GM20000 (cell line): Measurements from ENCODE around the gene EBF3.

ENCODE experiments used
- DNase-seq: peaks from one replicate; pipeline ENCODE4 v3.0.0; 2012; ENCODE audit warnings: low spot score
- CTCF ChIP-seq: IDR thresholded peaks from 2 replicates; pipeline ENCODE4 v1.5.1; 2012; ENCODE audit warnings: mild to moderate bottlenecking, control low read depth; ENCODE audit errors: extremely low read depth, missing control alignments

The EBF3 gene

DNA sequence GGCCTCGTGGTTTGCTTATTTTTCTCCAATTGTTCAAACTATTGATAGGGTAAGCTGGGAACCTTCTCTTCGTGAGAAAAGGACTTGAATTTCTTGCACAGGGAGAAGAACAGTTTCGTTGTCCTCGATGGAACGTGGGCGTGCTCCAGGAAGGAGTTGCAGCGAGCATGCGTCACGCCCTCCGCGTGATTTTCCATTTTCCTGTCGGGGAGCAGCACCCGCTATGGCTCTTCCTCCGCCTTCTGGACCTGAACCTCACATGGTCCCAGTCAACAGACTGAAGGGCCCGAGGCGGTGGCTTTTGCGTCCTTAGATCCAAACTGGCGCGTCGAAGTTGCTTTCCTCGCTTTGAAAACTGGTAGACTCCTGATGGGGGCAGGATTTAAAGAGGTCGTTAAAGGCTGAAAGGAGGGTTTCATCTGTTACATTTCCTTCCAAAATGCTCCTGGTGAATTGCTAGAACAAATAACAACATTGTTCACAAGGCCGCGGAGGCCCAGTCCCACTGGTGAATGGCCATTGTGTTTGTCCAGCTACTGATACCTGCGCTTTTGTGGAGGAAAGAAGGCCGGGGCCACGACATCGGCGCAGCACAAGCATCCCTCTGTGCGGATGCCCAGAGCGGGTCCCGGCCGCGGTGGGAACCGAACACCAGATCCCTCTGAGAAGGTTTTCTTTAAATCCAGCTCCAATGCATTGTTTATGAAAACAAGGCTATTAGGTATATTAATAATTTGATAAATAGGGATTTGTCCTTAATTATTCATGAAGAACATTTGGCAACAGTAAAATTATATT, 75.9 kb downstream of the EBF3 start:
- TF ChIP-seq CTCF: no peak
- no peak for DNase-seq

DNA sequence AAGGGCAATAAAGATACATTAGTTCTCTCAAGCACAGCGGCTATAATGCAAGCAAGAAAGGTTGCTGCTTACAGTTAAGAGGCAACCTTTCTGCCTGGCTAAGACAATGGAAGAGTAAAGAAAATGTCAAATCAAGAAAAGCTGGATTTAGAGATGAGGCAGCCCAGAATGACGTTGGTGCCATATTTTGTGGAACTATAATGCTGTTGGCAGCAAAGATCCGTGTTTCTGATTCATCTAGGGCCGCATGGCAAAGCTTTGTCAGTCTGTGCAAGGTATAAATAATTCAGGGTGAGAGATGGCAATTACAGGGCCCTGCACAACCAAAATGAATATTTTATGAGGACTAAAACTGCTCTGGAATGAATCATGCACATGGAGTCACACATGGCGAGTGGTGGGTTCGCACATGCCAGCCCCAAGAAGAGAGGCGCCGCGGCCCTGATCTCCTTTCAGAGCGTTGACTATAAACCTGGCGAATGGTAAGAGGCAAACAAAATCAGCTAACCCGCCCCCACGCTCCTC, 76.6 kb downstream of the EBF3 start:
- no peak for DNase-seq
- no peak for TF ChIP-seq CTCF

DNA sequence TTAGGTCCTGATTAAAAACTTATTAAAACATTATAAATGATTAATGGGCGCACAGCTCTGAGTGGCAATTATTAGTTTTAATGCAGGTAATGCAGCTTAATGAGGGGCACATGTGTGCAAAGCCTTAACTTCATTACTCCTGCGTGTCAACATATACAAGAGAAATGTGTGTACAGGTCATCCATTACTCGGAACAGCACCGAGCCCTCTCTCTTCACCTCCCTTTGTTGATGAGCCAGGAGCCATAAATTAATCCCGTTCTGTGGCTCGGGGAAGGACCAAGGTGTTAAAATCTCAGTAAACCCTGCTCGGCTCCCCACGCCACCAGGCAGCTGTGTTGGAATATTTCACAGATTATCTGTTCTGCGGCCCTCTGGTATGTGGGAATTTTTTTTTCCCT, 77.8 kb downstream of the EBF3 start:
- no peak for DNase-seq
- TF ChIP-seq CTCF: no peak

- no peak for TF ChIP-seq CTCF
- DNase-seq: no peak
Measured at GRCh38 chr10:129885526-129885925, 78.5 kb downstream of the EBF3 start.

DNA sequence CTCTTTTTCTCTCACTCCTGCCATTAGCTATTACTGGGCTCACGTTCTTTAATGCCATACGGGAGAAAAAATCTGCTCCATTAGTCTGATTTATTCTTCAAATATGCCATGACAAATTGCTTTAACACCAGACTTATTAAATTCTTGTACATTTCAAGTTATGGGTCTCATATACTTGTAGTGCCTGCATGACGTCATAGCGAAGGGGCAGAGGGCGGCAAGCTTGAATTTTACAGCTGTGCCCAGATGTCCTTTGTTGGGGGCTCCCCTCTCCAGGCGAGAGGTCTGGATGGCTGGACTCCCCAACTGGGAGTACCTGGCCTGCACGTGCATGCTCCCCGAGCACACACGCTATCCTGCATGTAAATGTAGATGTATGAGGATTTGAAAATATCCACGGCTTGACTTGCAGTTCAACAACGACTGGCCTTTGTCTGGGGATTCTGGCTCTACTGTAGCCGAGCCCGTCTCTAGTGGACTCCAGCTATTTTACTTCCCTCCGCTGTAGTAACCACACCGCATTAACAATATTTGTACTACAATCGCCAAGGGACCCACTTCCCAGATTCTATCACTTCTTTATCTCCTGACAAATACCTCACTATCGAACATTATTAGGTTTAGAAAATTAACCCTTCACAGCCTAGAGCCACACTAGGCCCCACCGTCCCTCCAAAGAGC, 79.5 kb downstream of the EBF3 start:
- no peak for DNase-seq
- no peak for TF ChIP-seq CTCF

DNA sequence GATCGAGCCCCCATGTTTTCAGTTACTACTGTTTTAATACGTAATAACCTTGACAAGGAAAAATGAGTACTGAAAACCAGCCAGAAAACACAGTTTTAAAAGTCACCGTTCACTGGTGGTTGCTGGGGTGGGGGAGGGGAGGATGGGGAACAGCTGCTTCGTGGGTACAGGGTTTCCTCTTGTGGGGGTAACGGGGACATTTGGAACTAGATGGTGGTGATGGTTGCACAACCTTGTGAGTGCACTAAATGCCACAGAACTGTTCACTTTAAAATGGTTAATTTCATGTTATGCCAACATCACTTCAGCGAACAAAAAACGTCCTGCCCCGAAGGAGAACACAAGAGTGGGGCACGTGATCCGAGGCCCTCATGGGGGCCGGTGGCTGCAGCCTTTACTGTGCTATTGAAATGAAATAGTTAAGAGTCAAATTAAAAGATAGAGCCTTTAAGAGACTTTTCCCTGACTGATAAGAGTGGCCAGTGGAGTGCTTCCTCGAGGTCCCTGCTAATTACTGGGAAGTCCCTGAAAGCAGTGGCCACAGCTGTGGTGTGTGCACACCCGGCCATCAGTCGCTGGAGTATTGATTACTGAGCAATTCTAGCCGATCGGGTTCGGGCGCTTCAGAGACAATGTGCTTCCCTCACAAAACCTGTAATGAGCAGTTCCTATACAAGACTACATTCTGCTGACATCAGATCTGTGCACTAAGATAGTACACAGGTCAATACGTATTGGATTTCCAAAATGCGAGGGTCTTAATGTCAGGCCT, 80.3 kb downstream of the EBF3 start:
- DNase-seq: no peak

More for the DNA sequence above, 80.3 kb downstream of the EBF3 start:
- TF ChIP-seq CTCF: no peak
